Measurements from ENCODE around the gene MIX23.

The MIX23 gene

DNA sequence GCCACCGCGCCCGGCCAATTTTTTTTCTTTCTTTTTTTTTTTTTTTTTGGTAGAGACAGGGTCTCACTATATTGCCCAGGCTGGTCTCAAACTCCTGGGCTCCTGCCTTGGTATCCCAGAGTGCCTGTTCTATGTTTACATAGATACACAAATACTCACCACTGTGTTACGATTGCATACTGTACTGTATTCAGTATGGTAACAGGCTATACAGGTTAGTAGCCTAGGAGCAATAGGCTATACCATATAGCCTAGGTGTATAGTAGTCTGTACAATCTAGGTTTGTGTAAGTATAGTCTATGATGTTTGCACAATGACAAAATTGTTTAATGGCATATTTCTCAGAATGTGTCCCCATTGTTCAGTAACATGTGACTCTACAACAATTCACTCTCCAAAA is 31.4 kb downstream of the MIX23 start:
- no peak for DNase-seq (ENCODE audit: low spot score)

DNA sequence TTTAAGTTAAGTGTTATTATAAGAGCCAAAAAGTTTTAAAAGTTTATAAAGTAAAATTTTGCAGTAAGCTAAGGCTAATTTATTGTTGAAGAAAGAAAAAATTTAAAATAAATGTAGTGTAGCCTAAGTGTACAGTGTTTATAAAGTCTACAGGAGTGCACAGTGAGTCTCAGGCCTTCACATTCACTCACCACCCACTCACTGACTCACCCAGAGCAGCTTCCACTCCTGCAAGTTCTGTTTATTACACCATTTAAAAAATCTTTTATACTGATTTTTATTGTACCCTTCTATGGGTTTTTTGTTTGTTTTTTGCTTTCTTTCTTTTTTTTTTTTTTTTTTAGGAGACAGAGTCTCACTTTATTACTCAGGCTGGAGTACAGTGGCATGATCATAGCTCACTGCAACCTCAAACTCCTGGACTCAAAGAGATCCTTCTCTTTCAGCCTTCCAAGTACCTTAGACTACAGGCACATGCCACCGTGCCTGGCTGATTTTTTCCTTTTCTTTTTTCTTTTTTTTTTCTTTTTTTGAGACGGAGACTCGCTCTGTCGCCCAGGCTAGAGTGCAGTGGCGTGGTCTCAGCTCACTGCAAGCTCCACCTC is 32.1 kb downstream of the MIX23 start:
- no peak for DNase-seq (ENCODE audit: low spot score)

DNA sequence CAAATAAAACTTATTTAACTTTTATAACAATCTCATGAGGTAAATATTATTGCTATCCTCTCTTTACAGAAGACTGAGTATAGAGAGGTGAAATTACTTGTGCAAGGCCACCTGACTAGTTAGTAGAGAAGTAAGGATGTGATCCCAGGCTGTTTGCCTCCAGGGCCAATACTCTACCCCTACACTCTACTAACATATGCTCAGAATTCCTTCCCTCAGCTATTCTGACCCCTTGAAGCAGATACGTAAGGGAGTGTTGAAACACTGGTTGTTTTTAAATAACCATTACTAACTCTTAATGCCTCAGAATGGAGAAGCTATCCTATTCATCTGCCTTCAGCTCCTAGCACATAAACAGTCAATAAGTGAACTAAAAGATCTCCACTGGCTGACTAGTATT is 33.9 kb downstream of the MIX23 start:
- DNase-seq (ENCODE audit: low spot score): no peak

DNA sequence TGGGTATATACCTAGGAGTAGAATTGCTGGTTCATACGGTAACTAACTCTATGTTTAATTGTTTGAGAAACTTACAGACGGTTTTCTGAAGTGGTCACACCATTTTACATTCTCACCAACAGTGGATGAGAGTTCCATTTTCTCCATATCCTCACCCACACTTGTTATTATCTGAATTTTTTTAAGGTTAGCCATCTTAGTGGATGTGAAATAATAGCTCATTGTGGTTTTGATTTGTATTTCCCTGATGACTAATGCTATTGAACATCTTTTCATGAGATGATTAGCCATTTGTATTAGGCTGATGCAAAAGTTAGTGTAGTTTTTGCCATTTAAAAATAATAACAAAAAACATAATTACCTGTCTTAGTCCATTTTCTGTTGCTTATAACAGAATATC is 39.4 kb downstream of the MIX23 start:
- no peak for DNase-seq (ENCODE audit: low spot score)

DNA sequence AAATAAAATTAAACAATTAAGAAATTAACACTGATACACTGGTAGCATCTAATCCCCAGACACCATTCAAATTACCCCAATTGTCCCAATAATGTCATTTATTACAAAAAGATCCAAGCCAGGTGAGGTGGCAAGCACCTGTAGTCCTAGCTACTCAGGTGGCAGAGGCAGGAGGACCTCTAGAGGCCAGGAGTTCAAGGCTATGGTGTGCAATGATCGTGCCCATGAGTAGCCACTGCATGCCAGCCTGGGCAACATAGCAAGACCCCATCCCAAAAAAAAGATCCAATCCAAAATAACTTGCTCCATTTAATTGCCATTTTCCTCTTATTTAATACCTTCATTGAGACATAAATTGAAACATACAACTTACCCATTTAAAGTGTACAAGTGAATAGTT is 40.2 kb downstream of the MIX23 start:
- DNase-seq (ENCODE audit: low spot score): no peak

DNA sequence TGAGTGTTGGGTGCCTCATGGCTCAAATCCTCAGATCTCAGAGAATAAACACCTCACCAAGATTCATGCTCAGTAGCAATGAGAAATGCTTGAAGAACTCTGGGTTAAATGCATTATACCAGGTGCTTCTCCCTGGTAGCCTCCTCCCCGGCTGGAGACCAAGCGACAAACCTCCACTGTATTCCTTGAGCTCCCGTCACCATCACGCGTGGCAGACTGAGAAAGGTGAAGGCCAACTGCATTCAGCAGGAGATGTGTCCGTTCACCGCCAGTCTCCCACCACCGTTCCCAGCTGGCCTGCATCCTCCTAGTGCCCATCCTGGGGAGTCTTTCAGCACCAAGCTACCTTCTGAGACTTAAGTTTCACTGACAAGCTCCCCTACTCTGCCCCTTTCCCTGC is 50.5 kb downstream of the MIX23 start:
- no peak for DNase-seq (ENCODE audit: low spot score)

DNA sequence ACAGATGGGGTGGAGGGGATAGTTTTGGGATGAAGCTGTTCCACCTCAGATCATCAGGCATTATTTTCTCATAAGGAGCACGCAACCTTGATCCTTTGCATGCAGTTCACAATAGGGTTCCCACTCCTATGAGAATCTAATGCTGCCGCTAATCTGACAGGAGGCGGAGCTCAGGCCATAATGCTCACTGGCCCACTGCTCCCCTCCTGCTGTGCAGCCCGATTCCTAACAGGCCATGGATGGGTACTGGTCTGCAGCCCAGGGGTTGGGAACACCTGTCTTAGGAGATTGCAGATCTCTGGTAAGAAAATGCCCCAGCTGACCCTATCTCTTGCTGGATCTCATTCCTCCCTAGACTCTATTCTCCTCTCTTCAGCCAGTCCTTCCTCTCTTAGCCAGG is 51.1 kb downstream of the MIX23 start:
- no peak for DNase-seq (ENCODE audit: low spot score)

DNA sequence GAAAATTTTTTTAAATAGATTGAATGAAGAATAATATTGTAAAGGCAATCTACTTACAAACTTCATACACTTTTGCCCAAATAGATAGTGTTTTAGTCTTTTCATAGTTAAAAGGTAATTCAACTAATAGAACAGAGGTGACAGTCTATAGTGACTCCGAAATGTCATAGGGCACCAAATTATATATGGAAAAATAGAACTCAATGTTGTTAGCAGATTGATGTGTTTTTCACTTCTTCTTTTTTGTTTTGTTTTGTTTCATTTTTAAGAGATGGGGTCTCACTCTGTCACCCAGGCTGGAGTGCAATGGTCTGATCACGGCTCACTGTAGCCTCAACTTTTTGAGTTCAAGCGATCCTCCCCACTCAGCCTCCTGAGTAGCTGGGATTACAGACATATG is 57.3 kb downstream of the MIX23 start:
- no peak for DNase-seq (ENCODE audit: low spot score)

DNA sequence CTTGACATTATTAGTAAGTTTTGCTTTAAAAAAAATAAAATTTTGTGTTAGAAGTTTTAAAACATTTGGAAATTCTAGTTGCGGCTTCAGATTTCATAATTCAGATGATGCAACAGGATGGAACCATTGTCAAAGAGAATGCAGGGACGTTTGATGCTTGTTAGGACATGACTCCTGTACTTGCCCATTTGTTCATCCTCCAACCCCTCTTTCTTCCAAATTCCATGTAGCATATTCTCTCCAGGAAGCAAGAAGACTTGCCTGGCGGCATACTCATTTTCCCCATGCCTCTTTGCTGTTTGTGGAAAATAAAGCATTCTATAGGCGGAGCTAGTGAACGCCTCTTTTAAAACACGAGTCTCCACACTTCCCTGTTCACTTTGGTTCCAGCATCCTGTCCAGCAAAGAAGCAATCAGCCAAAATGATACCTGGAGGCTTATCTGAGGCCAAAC is 58.1 kb downstream of the MIX23 start, which contains the start of gene CSTA:
Gene CSTA, plus strand, starts transcription at position 378 of the 453 bp plus-strand sequence. Its CDS starts 45 bp downstream, at position 423.
- no peak for DNase-seq (ENCODE audit: low spot score)

DNA sequence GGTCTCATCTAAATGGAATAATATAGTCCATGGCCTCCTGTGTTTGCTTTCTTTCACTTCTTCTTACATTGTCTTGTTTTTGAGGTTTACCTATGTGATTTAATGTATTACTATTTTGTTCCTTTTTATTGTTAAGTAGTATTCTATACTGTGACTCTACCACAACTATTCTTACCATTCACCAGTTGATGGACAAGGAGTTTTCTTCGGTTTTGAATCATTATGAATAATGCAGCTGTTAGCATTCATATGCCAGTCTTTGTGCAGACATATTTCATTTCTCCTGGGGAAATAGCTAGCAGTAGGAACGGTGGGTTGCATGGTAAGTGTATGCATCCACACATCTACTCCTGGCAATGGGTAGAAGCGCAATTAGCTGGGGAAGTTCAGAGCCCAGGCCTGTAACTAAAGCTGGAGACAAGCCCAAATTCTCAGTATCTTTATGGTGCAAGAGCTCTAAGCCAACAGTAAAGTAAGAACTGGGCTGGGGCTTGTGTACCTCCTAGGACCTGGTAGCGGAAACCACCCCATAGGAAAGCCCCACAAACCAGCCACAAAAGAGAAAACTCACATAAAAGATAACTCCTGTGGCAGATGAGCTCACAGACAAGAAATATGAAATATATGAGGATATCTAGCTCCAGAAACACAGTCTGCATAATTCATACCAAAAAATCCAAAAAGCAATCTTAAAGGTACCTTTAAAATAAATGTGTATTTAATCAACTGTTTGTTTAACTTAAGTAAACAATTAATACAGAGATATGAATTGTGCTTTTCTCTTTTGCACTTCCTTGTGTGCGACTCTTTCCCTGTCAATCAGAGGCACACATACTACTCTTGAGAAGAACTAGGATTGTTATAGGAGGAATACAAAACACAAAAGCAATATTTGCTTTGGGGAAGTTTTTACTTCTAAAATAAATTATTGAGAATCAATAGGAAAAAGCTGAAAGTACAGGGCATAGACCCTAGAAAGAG is 60.6 kb downstream of the MIX23 start:
- DNase-seq (ENCODE audit: low spot score): no peak

DNA sequence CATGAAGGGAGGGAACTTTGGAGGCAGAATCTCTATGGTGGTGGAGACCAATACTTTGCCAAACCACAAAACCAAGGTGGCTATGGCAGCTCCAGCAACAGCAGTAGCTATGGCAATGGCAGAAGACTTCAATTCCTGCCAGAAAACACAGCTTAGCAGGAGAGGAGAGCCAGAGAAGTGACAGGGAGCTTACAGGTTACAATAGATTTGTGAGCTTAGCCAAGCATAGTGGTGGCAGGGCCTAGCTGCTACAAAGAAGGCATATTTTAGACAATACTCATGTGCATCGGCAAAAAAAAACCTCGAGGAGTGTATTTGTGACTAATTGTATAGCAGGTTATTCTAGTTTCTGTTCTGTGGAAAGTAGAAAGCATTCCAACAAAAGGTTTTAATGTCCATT is 64.4 kb downstream of the MIX23 start:
- no peak for DNase-seq (ENCODE audit: low spot score)

DNA sequence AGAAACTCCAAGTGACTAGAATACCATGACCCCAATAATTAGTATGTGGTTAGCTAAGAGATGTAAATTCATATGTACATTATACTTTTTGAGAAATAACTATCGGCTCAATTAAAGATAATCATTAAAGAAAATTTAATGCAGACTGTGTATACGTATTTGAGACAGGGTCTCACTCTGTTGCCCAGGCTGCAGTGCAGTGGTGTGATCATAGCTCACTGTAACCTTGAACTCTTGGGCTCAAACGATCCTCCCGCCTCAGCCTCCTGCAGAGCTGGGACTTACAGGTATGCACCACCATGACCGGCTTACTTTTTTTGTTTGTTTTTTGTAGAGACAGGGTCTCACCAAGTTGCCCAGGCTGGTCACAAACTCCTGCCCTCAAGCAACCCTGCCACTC is 66.7 kb downstream of the MIX23 start:
- DNase-seq (ENCODE audit: low spot score): no peak

DNA sequence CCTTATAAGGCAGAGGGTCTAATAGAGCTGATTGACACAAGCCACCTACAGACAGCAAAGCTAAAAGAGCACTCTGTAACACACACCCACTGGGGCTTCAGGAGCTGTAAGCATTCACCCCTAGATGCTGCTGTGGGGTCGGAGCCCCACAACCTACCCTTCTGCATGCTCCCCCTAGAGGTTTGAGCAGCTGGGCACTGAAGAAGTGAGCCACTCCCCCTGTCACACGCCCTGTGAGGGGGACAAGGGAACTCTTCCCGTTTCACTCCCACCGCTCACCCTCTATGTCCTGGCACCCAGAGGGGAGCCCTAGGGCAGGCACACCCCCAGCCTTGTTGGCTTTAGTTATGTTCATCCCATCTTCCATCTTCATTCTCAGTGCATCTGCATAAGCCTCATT is 67.4 kb downstream of the MIX23 start:
- DNase-seq (ENCODE audit: low spot score): no peak

DNA sequence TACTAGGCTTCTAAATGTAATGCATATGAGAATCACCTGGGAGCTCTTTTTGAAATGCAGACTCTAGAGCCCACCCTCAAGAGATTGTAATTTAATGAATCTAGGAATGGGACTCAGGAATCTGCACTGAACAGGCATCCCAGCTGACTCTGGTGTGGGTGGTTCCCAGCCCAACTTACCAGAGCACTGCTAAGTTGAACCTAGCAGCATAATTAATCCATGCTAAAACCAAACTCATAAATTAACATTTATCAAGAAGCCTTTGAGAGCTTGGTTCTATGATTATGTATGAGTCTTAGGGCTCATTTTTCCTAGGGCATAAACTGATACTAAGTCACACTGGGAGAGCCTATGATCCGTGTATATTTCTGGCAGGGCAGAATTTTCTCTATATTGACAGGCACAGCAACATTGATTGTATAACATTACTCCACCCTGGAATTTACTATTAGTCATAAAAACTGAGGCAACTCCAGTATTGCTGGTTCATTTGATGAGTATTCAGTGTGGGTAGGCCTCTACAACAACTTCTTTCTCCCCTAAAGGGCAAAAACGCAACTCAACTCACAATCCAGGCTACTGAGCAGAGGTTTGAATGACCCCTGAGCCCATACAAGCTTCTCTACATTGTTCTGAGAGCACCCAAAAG is 68.7 kb downstream of the MIX23 start:
- DNase-seq (ENCODE audit: low spot score): no peak

DNA sequence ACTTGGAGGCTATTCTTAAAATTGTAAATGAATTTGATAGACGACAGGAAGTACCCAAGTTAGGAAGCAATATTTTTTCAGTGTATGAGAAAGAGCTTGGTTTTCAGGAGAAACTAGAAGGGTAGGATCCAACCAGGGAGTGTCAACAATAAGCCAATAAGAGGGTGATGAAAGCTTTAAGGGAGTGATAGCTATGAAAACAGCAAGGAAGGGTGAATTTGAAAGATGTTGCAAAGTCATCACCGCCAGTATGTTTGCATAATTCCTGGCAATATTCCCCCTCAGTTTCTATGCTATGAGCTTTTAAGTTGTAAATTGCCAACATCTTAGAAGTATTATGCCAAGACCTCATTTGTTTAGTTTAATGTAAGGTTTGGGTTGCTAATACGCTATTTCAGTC is 69.8 kb downstream of the MIX23 start:
- DNase-seq (ENCODE audit: low spot score): no peak

DNA sequence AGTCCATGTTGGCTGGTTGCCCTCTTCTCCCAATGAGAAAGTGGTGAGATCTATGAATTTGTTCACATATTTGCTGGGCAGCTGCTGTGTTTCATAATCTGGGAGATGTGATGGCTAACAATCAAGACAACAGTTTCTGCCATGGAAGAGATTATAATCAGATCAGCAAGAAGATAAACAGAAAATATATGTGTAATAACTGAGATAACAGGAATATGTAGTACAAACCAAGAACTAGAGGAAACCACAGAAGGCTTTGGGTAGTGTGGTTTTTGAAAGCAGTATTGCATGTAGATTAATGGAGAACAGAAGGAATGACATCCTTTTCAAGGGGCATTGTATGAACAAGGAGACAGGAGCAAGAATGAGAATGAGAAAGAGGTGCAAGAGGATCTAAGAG is 70.2 kb downstream of the MIX23 start:
- DNase-seq (ENCODE audit: low spot score): no peak

DNA sequence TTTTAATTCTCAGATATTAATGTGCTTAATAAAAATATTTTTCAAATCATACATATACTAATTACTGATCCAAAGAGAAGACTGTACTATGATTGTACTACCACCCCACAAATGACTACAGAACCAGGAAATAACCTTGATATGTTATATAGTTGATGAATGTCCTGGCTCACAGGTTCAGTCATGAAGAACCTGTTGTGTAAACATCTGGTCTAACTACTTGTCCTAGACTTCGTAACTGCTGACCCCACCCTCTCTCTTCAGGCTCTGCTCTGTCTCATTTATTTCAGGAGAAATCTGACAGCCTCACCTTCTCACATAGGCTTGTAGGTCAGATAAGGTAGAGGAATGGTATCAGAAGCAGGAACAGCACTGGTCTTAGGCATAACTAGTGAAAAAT is 72.7 kb downstream of the MIX23 start:
- no peak for DNase-seq (ENCODE audit: low spot score)
